ENCODE data around the gene NCAM2. TPM values are rescaled to one million over a fixed set of nuclear protein-coding genes. Genes with fewer than 3 reads are reported as not detected.

NCAM2 gene
- total RNA-seq, 1 experiment from 2014 or later: not detected

GRCh38 chr21:21196087-21196486 lies 197.9 kb downstream of the NCAM2 start:
- Histone ChIP-seq H3K79me2 (ENCODE audit: insufficient read depth, low read length) (no peaks in the 10 kb centered on the region), H4K20me1 (ENCODE audit: insufficient read depth) (no peaks in the 10 kb centered on the region), H3K9me3 (ENCODE audit: control insufficient read depth in 1 of 2, insufficient read depth in 1 of 2, low read depth in 1 of 2, low read length in 2 of 2) (peaks cover 6 to 15% of the 10 kb centered on the region in 2 experiments; a peak in 2 of 4 replicates), H3K9ac (ENCODE audit: low read length) (no peak overlapping the region), H3K9me2 (ENCODE audit: insufficient read depth) (no peaks in the 10 kb centered on the region), H3K4me3 (replicated peaks in 1 of 2; ENCODE audit: low read depth in 1 of 2, low read length in 2 of 2) (no peak overlapping the region), H3K4me2 (ENCODE audit: low read length) (no peak overlapping the region), H2AFZ (ENCODE audit: low read depth, low read length, poor library complexity, severe bottlenecking) (no peak overlapping the region), H3K4me1 (ENCODE audit: control insufficient read depth in 1 of 2, insufficient read depth in 2 of 2, low read length in 2 of 2) (no peaks in the 10 kb centered on the region), H3K27ac (ENCODE audit: low read depth, low read length) (no peak overlapping the region), H3K27me3 (ENCODE audit: insufficient read depth, low read length) (no peaks in the 10 kb centered on the region), H3K36me3 (ENCODE audit: control insufficient read depth in 1 of 2, insufficient read depth in 2 of 2, low read length in 2 of 2) (no peaks in the 10 kb centered on the region)
- ChIA-PET POLR2A (no interaction called here), RAD21 (ENCODE audit: low non-redundant PET in 1 of 2, low total read pairs in 2 of 2, uncharacterized antibody in 2 of 2, unreplicated experiment in 2 of 2) (no interaction called here), CTCF (no interaction called here)
- no TSS peak for BruUV-seq (replicated peaks)
- intact Hi-C loops (cut with micrococcal nuclease): no loop called here
- ATAC-seq (no peak), DNase-seq (ENCODE audit: low read depth, low spot score) (no peak)
- TF ChIP-seq CTCF (IDR thresholded peaks at IDR 0.05 in 2 of 3, conservative IDR thresholded peaks at IDR 0.05 in 1 of 3; ENCODE audit: borderline replicate concordance in 1 of 3, insufficient read depth in 1 of 3, low read depth in 2 of 3, low read length in 2 of 3): no peak

- no peak overlapping the region for H3K4me3 ChIP-seq (replicated peaks in 1 of 2; ENCODE audit: low read depth in 1 of 2, low read length in 2 of 2)
- no peaks in the 10 kb centered on the region for H3K36me3 ChIP-seq (ENCODE audit: control insufficient read depth in 1 of 2, insufficient read depth in 2 of 2, low read length in 2 of 2)
- ATAC-seq (no peak), DNase-seq (ENCODE audit: low read depth, low spot score) (no peak)
- RAD21 ChIA-PET (ENCODE audit: low non-redundant PET in 1 of 2, low total read pairs in 2 of 2, uncharacterized antibody in 2 of 2, unreplicated experiment in 2 of 2): no interaction called here
- no peak overlapping the region for H3K9ac ChIP-seq (ENCODE audit: low read length)
- H3K27me3 ChIP-seq (ENCODE audit: insufficient read depth, low read length): no peaks in the 10 kb centered on the region
- no peak for TF ChIP-seq SP1 (IDR thresholded peaks at IDR 0.05; ENCODE audit: low read depth)
- no peak for TF ChIP-seq ATF3 (IDR thresholded peaks at IDR 0.05)
- TF ChIP-seq MAX (IDR thresholded peaks at IDR 0.05): no peak
- no peak for TF ChIP-seq ELF1 (IDR thresholded peaks at IDR 0.05; ENCODE audit: borderline replicate concordance, low read depth)
- no peak for TF ChIP-seq EGR1 (IDR thresholded peaks at IDR 0.05; ENCODE audit: low read depth)
- TF ChIP-seq JUND (IDR thresholded peaks at IDR 0.05): no peak
- TF ChIP-seq ZBTB33 (IDR thresholded peaks at IDR 0.05; ENCODE audit: extremely low read depth, insufficient replicate concordance, low read length): no peak
- BruUV-seq (replicated peaks): no TSS peak
- intact Hi-C loops (cut with micrococcal nuclease): no loop called here
- no peak overlapping the region for H2AFZ ChIP-seq (ENCODE audit: low read depth, low read length, poor library complexity, severe bottlenecking)
- H3K9me3 ChIP-seq (ENCODE audit: control insufficient read depth in 1 of 2, insufficient read depth in 1 of 2, low read depth in 1 of 2, low read length in 2 of 2): peaks cover 6 to 20% of the 10 kb centered on the region in 2 experiments; a peak in 2 of 4 replicates
- H3K27ac ChIP-seq (ENCODE audit: low read depth, low read length): no peak overlapping the region
- no peak overlapping the region for H3K4me2 ChIP-seq (ENCODE audit: low read length)
- no peaks in the 10 kb centered on the region for H3K79me2 ChIP-seq (ENCODE audit: insufficient read depth, low read length)
- H3K9me2 ChIP-seq (ENCODE audit: insufficient read depth): no peaks in the 10 kb centered on the region
- H3K4me1 ChIP-seq (ENCODE audit: control insufficient read depth in 1 of 2, insufficient read depth in 2 of 2, low read length in 2 of 2): no peaks in the 10 kb centered on the region
- CTCF ChIA-PET: no interaction called here
- POLR2A ChIA-PET: no interaction called here
- no peaks in the 10 kb centered on the region for H4K20me1 ChIP-seq (ENCODE audit: insufficient read depth)
Observed at GRCh38 chr21:21196848-21197247, 198.6 kb downstream of the NCAM2 start.

Measured in HCT116 (cell line).